SHP77 (cell line): ENCODE data around the gene SORCS2.

Source experiments
- DNase-seq, 2 experiments: peaks; one replicate each; lab custom pipeline; 2025; lab: John Stamatoyannopoulos, UW

SORCS2 gene

GRCh38 chr4:7746351-7747061, 554.2 kb downstream of the SORCS2 start:
- DNase-seq = no peak

- no peak for DNase-seq
Measured at GRCh38 chr4:7747062-7747385, 554.7 kb downstream of the SORCS2 start.

- DNase-seq = no peak
Measured at GRCh38 chr4:7747566-7747965, 555.2 kb downstream of the SORCS2 start.

DNA sequence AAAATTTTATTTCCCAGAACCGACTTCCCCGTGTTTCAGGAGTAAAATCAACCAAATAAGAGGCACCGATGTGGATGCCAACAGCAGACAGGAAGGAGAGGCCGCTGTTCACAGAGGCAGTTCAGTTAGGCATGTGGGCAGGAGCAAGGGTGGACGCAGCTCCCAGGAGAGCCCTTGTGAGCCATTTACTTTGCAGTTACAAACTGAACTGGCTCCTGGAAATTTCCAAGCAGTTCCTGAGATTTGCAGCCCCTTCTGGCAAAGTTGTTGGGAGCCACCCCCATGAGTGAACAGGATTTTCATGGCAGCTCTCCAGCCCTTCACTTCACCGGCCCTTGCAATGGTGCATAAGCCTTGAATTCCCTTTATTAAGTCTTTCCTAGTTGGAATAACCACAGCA, 558.2 kb downstream of the SORCS2 start:
- DNase-seq = no peak

DNA sequence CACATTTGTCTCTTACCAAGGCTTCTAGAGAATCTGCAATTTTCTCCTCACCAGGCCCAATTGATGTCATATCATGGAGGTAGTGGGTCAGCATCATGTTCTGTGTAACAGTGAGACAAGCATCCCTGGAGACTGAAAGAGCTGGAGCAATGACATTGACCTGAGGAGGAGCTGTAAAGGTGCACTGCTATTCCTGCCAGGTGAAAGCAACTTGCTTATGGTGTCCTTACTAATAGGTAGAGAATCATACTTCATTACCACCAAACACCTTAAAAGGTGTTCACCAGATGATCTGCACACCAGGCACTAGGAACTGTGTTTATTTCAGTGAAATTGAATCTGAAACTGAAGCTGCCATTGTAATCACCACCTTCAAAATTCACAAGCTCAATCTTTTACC, 558.6 kb downstream of the SORCS2 start:
- no peak for DNase-seq

DNA sequence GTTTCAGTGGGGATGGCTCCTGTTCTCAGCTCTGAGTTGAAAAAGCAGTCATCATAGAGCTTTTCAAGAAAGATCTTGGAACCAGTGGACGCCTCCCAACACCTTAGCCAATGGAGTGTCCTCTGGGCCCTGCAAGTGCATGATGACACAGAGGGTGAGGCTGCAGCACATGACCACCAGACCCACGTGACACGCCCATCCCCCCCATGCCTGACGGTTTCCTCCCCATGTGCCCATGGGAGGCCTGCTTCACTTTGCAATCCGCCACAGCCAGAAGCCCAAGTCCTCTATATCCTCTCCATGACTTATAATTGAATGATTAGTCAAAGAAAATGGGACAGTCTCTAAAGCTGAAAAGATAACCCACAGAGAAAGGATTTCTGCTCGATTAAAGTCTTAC, 560.3 kb downstream of the SORCS2 start:
- no peak for DNase-seq

- DNase-seq = no peak
Measured at GRCh38 chr4:7753271-7753670, 560.9 kb downstream of the SORCS2 start.

DNA sequence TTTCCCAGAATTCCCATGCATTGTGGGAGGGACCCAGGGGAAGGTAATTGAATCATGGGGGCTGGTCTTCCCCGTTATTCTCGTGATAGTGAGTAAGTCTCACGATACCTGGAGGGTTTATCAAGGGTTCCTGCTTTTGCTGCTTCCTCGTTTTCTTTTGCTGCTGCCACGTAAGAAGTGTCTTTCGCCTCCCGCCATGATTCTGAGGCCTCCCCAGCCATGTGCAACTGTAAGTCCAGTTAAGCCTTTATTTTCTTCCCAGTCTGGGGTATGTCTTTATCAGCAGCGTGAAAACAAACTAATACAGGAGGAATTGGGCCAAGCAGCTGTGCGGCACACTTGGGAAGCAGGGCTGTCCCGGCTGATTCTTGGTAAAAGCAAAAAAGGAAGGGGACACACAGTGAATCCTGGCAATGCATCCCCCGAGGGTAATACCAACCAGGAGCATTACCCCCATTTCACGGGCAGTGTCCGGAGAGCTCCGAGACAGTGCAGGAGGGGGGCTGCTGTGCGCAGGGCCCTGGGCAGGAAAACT, 561.7 kb downstream of the SORCS2 start:
- no peak for DNase-seq

GRCh38 chr4:7754565-7755262, 562.4 kb downstream of the SORCS2 start:
- DNase-seq = no peak

DNA sequence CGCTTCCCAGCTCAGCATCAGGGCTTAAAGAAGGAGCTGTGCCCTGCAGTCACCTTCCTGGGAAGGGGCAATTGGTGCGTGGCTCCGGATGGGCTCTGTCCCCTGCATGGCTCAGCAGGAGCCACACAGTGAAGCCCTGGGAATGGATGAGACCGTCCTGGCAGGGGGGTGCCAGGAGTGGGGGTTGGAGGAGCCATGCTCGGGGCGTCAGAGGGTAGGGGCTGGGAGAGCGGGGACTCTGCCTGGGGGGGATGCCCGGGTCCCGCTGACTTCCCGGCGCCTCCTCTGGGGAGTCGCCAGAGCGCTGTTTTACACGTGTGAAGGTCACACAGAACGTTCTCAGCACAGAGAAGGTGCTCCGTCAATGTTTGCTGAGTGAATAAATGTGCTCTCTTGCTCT, 563.2 kb downstream of the SORCS2 start:
- DNase-seq = no peak

- DNase-seq = no peak
Measured at GRCh38 chr4:7756071-7756470, 563.7 kb downstream of the SORCS2 start.

DNA sequence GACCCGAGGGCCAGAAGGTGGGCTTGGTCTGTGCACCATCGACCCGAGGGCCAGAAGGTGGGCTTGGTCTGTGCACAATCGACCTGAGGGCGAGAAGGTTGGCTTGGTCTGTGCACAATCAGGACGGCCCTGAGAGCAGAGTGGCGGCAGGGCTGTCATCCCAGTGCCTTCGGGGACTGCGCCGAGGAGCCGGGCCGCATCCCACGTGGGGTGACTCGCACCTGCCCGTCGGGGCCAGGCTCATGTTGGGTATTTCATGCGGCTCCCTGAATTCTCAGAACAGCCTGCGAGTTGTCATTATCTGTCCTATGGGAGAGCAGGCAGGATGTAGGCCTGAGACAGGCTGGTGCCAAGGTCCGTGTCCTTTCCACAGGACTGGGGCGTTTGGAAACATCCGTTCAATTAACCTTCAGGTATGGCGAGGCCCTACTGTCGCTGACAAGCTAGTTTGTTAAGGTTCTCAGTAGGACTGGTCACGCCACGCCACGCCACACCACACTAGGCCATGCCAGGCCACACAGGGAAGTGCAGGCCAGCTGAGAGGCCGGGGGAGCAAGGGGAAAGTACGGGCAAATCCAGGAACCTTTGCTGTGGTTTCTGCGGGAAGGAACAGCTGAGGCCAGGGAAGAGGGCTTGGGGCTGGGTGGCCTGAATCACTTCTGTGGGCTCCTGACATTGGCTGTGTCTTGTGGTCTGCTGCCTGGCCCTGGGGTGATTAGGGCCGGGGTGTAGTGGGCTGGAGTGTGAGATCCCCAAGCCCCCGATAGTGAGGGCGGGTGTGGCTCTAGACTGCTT, 564.4 kb downstream of the SORCS2 start:
- no peak for DNase-seq

GRCh38 chr4:7757501-7758471, 565.4 kb downstream of the SORCS2 start:
- DNase-seq = no peak

- DNase-seq = no peak
Measured at GRCh38 chr4:7758476-7758875, 566.1 kb downstream of the SORCS2 start.

DNA sequence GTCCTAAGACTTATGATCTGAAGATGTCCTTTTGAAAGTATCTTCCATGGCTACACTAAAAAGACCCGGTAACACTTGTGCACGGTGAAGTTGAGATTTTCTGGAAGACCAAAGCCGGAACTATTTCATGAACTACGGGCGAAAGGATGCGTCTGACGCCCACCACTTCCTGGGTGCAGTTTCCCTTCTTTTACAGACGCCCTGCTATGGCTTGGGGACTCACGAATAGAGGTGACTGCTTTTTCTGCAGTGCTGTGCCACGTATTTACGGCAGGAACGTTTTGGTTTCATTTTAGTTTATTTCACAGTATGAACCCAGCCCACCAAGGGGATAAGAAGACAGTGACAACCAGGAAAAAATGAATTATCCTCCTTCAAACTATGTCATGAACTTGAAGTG, 566.9 kb downstream of the SORCS2 start:
- DNase-seq = no peak

GRCh38 chr4:7759635-7760034, 567.3 kb downstream of the SORCS2 start:
- DNase-seq = no peak

GRCh38 chr4:7760228-7760627, 567.9 kb downstream of the SORCS2 start:
- no peak for DNase-seq

- no peak for DNase-seq
Measured at GRCh38 chr4:7760706-7761105, 568.4 kb downstream of the SORCS2 start.

GRCh38 chr4:7761312-7761711, 569.0 kb downstream of the SORCS2 start:
- no peak for DNase-seq

GRCh38 chr4:7761720-7762119, 569.4 kb downstream of the SORCS2 start:
- DNase-seq = no peak

DNA sequence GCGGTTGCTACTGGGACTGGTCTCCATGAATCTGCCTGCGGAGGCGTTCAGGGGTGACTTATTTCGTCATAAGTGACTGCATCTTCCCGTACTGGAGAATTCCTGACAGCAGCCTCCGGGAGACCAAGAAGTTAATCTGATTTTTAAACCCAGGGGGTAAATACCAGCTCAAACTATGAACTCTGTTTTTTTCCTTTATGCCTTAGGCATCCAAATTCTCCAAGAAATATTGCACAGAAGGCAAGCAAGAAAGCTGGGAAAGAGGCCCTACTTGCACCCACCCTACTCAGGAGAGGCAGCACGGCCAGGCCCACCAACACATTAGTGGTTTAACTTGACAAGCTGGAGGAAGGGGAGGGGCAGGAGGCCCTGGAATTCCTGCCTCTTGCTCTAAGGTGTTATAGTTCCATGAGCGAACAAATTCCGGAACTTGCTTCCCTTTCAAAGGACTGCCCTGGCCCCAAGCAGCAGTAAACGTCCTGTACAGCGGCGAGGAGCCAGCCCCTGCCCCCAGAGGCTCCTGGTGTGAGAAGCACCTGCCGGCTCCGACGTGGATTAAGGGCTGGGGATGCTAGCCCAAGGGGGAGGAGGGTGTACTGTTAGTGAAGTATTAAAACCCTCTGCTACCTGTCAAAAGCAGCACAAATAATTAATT, 570.2 kb downstream of the SORCS2 start:
- DNase-seq = no peak
